Endothelial cell of hepatic sinusoid (primary cell): Measurements from ENCODE around the gene PPP1R12B.
"Not testable (repeated sequence)": the region's sequence is repeated elsewhere in the genome, so short reads cannot be mapped to it uniquely, and the experiment has no call there.

Source experiments
- in situ Hi-C: cut with HindIII; loops from 2 replicates; pipeline ENCODE4 v1.10.0; 2017; ENCODE audit warnings: low sequenced_read_pairs

The PPP1R12B gene

GRCh38 chr1:202438393-202439174 is 90.1 kb downstream of the PPP1R12B start:
- in situ Hi-C loops: no loop called here

GRCh38 chr1:202439308-202439707 is 90.8 kb downstream of the PPP1R12B start:
- in situ Hi-C loops: no loop called here

- in situ Hi-C loops: not testable (repeated sequence)
Observed at GRCh38 chr1:202448140-202448539, 99.6 kb downstream of the PPP1R12B start.

GRCh38 chr1:202451641-202452040 is 103.1 kb downstream of the PPP1R12B start:
- in situ Hi-C loops: not testable (repeated sequence)

- in situ Hi-C loops: no loop called here
Observed at GRCh38 chr1:202452508-202452907, 104.0 kb downstream of the PPP1R12B start.

- in situ Hi-C loops: not testable (repeated sequence)
Observed at GRCh38 chr1:202456372-202457169, 108.1 kb downstream of the PPP1R12B start.

GRCh38 chr1:202458651-202459050 is 110.2 kb downstream of the PPP1R12B start:
- in situ Hi-C loops: not testable (repeated sequence)

- in situ Hi-C loops: not testable (repeated sequence)
Observed at GRCh38 chr1:202459470-202460142, 111.1 kb downstream of the PPP1R12B start.

GRCh38 chr1:202460143-202460495 is 111.6 kb downstream of the PPP1R12B start:
- in situ Hi-C loops: not testable (repeated sequence)

- in situ Hi-C loops: no loop called here
Observed at GRCh38 chr1:202462342-202463076, 114.0 kb downstream of the PPP1R12B start.

GRCh38 chr1:202464153-202464742 is 115.7 kb downstream of the PPP1R12B start:
- in situ Hi-C loops: not testable (repeated sequence)

- in situ Hi-C loops: not testable (repeated sequence)
Observed at GRCh38 chr1:202465644-202466270, 117.3 kb downstream of the PPP1R12B start.

- in situ Hi-C loops: not testable (repeated sequence)
Observed at GRCh38 chr1:202466339-202466738, 117.8 kb downstream of the PPP1R12B start.

- in situ Hi-C loops: not testable (repeated sequence)
Observed at GRCh38 chr1:202467381-202467780, 118.9 kb downstream of the PPP1R12B start.

- in situ Hi-C loops: not testable (repeated sequence)
Observed at GRCh38 chr1:202468695-202469094, 120.2 kb downstream of the PPP1R12B start.

GRCh38 chr1:202469123-202469522 is 120.6 kb downstream of the PPP1R12B start:
- in situ Hi-C loops: not testable (repeated sequence)

GRCh38 chr1:202471246-202471645 is 122.7 kb downstream of the PPP1R12B start:
- in situ Hi-C loops: no loop called here

- in situ Hi-C loops: not testable (repeated sequence)
Observed at GRCh38 chr1:202472347-202473124, 124.0 kb downstream of the PPP1R12B start.
